ENCODE results near the gene ASGR1.
"Not testable (repeated sequence)": the region's sequence is repeated elsewhere in the genome, so short reads cannot be mapped to it uniquely, and the experiment has no call there.

ASGR1 gene

GRCh38 chr17:7167832-7168231, 11.3 kb downstream of the ASGR1 start:
- H3K4me3 ChIP-seq (ENCODE audit: low read length): no peak overlapping the region
- no peaks in the 10 kb centered on the region for H3K27me3 ChIP-seq (ENCODE audit: insufficient read depth, low read length, poor library complexity)
- H3K4me2 ChIP-seq (ENCODE audit: low read length): no peak overlapping the region
- H3K4ac ChIP-seq (ENCODE audit: low read depth, low read length): no peak overlapping the region
- H3K56ac ChIP-seq (ENCODE audit: low read length): no peak overlapping the region
- H4K8ac ChIP-seq (ENCODE audit: low read depth, low read length): no peak overlapping the region
- no peaks in the 10 kb centered on the region for H3K79me1 ChIP-seq (ENCODE audit: low read length)
- no CpG with 5 or more reads among the region's 4 CpGs for WGBS (ENCODE audit: extremely low coverage, insufficient coverage, low lambda C conversion rate)
- no peaks in the 10 kb centered on the region for H3K79me2 ChIP-seq (ENCODE audit: control insufficient read depth, insufficient read depth, low read length)
- H2BK15ac ChIP-seq (replicated peaks; ENCODE audit: low read depth): no peak overlapping the region
- DNase-seq: no peak
- no peaks in the 10 kb centered on the region for H3K36me3 ChIP-seq (ENCODE audit: control insufficient read depth, insufficient read depth, low read length)
- no peak overlapping the region for H3K27ac ChIP-seq (ENCODE audit: low read depth, low read length)
- no peak overlapping the region for H3K23ac ChIP-seq (ENCODE audit: low read length)
- H3K4me1 ChIP-seq (ENCODE audit: control insufficient read depth, low read depth, low read length): no peaks in the 10 kb centered on the region
- no peak overlapping the region for H3K9ac ChIP-seq (ENCODE audit: low read length)
- no peak overlapping the region for H3K18ac ChIP-seq (ENCODE audit: low read length)
- H2BK120ac ChIP-seq (ENCODE audit: low read depth, low read length): no peak overlapping the region
- no peak overlapping the region for H2BK5ac ChIP-seq (ENCODE audit: low read length)
- H4K5ac ChIP-seq (ENCODE audit: low read length): no peak overlapping the region
- no peak overlapping the region for H2AK5ac ChIP-seq (ENCODE audit: low read length)

DNA sequence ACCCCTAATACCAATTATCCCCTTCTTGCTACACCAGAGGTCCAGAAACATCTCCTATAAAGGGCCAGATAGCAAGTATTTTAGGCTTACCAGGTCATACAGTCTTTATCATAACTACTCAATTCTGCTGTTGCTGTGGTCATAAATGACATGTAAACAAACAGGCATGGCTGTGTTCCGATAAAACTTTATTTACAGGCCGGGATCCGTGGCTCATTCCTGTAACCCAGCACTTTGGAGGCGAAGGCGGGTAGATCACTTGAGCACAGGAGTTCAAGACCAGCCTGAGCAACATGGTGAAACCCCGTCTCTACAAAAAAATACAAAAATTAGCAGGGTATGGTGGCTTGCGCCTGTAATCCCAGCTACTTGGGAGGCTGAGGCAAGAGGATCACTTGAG, 12.3 kb downstream of the ASGR1 start:
- Histone ChIP-seq H3K79me2 (ENCODE audit: control insufficient read depth, insufficient read depth, low read length) (no peaks in the 10 kb centered on the region), H2BK120ac (ENCODE audit: low read depth, low read length) (no peak overlapping the region), H3K79me1 (ENCODE audit: low read length) (no peaks in the 10 kb centered on the region), H3K9ac (ENCODE audit: low read length) (no peak overlapping the region), H3K4me1 (ENCODE audit: control insufficient read depth, low read depth, low read length) (no peaks in the 10 kb centered on the region), H3K23ac (ENCODE audit: low read length) (no peak overlapping the region), H3K36me3 (ENCODE audit: control insufficient read depth, insufficient read depth, low read length) (no peaks in the 10 kb centered on the region), H3K27ac (ENCODE audit: low read depth, low read length) (no peak overlapping the region), H4K8ac (ENCODE audit: low read depth, low read length) (no peak overlapping the region), H3K4ac (ENCODE audit: low read depth, low read length) (no peak overlapping the region), H2BK15ac (replicated peaks; ENCODE audit: low read depth) (no peak overlapping the region), H3K4me3 (ENCODE audit: low read length) (no peak overlapping the region), H4K5ac (ENCODE audit: low read length) (no peak overlapping the region), H3K18ac (ENCODE audit: low read length) (no peak overlapping the region), H2AK5ac (ENCODE audit: low read length) (no peak overlapping the region), H2BK5ac (ENCODE audit: low read length) (no peak overlapping the region), H3K56ac (ENCODE audit: low read length) (no peak overlapping the region), H3K27me3 (ENCODE audit: insufficient read depth, low read length, poor library complexity) (no peaks in the 10 kb centered on the region), H3K4me2 (ENCODE audit: low read length) (no peak overlapping the region)
- WGBS (ENCODE audit: extremely low coverage, insufficient coverage, low lambda C conversion rate): no CpG with 5 or more reads among the region's 7 CpGs
- no peak for DNase-seq

DNA sequence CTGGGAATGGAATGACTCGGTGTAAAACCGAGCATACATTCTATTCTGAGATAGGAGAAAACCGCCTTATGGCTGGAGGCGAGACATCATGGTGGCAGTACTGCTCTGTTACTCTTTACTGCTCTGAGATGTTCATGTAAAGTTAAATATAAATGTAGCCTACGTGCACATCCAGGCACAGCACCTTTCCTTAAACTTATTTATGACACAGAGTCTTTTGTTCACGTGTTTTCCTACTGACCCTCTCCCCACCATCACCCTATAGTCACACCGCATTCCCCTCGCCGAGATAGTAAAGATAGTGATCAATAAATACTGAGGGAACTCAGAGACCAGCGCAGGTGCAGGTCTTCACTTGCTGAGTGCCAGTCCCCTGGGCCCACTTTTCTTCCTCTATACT, 19.6 kb downstream of the ASGR1 start:
- not testable (repeated sequence) for H2BK5ac ChIP-seq (ENCODE audit: low read length)

DNA sequence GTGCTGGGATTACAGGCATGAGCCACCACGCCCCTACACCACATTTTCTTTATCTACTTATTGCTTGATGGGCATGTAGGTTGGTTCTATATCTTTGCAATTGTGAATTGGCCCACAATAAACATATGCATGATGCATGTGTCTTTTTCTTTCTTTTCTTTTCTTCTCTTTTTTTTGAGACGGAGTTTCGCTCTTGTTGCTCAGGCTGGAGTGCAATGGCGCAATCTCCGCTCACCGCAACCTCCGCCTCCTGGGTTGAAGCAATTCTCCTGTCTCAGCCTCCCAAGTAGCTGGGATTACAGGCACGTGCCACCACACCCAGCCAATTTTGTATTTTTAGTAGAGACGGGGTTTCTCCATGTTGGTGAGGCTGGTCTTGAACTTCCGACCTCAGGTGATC, 20.7 kb downstream of the ASGR1 start:
- not testable (repeated sequence) for H3K27ac ChIP-seq (ENCODE audit: low read depth, low read length); H2BK15ac ChIP-seq (replicated peaks; ENCODE audit: low read depth); H3K4me1 ChIP-seq (ENCODE audit: control insufficient read depth, low read depth, low read length); H3K27me3 ChIP-seq (ENCODE audit: insufficient read depth, low read length, poor library complexity); H3K36me3 ChIP-seq (ENCODE audit: control insufficient read depth, insufficient read depth, low read length); H2BK5ac ChIP-seq (ENCODE audit: low read length); H3K79me2 ChIP-seq (ENCODE audit: control insufficient read depth, insufficient read depth, low read length); H3K9ac ChIP-seq (ENCODE audit: low read length); H2BK120ac ChIP-seq (ENCODE audit: low read depth, low read length); H4K5ac ChIP-seq (ENCODE audit: low read length); H3K4me3 ChIP-seq (ENCODE audit: low read length); H4K8ac ChIP-seq (ENCODE audit: low read depth, low read length); DNase-seq; H3K4ac ChIP-seq (ENCODE audit: low read depth, low read length); H3K18ac ChIP-seq (ENCODE audit: low read length); H2AK5ac ChIP-seq (ENCODE audit: low read length); H3K23ac ChIP-seq (ENCODE audit: low read length); H3K4me2 ChIP-seq (ENCODE audit: low read length); H3K79me1 ChIP-seq (ENCODE audit: low read length); H3K56ac ChIP-seq (ENCODE audit: low read length)
- no CpG with 5 or more reads among the region's 10 CpGs for WGBS (ENCODE audit: extremely low coverage, insufficient coverage, low lambda C conversion rate)

More for the DNA sequence above, 19.6 kb downstream of the ASGR1 start:
- DNase-seq; H3K79me2 ChIP-seq (ENCODE audit: control insufficient read depth, insufficient read depth, low read length); H3K23ac ChIP-seq (ENCODE audit: low read length); H4K5ac ChIP-seq (ENCODE audit: low read length); H3K36me3 ChIP-seq (ENCODE audit: control insufficient read depth, insufficient read depth, low read length); H3K27ac ChIP-seq (ENCODE audit: low read depth, low read length); H3K79me1 ChIP-seq (ENCODE audit: low read length); H3K18ac ChIP-seq (ENCODE audit: low read length); H4K8ac ChIP-seq (ENCODE audit: low read depth, low read length); H3K4ac ChIP-seq (ENCODE audit: low read depth, low read length); H3K4me1 ChIP-seq (ENCODE audit: control insufficient read depth, low read depth, low read length); H2BK15ac ChIP-seq (replicated peaks; ENCODE audit: low read depth); H3K9ac ChIP-seq (ENCODE audit: low read length); H3K56ac ChIP-seq (ENCODE audit: low read length); H2BK120ac ChIP-seq (ENCODE audit: low read depth, low read length); H3K27me3 ChIP-seq (ENCODE audit: insufficient read depth, low read length, poor library complexity); H3K4me3 ChIP-seq (ENCODE audit: low read length); H3K4me2 ChIP-seq (ENCODE audit: low read length); H2AK5ac ChIP-seq (ENCODE audit: low read length): not testable (repeated sequence)
- WGBS (ENCODE audit: extremely low coverage, insufficient coverage, low lambda C conversion rate): no CpG with 5 or more reads among the region's 10 CpGs

DNA sequence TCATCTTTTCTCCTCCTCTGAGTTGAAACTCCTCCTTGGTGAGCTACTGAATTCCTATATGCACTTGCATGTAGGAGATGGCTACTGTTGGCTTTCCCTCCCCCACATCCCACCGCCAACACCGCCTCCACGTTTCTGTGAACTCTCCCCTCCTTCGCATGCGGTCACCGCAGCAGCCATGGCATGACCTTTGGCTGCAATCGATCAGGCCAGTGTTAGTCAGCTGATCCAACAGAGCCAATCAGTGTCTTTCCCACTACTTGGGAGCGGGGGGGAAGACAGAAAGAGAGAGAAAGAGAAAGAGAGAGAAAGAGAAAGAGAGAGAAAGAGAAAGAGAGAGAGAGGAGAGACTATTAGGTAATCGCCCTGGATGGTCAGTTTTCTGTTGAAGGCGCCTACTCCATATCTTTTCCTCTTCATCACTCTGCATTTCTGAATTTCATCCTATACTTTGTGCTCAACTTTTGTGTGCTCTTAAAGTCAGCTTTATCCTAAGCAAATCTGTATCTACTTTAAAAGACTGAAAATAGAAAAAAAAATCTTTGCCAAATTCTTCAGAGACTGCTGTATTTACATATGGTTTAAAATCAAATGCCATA, 22.7 kb downstream of the ASGR1 start:
- H3K18ac ChIP-seq (ENCODE audit: low read length): no peak overlapping the region
- H4K5ac ChIP-seq (ENCODE audit: low read length): no peak overlapping the region
- H3K79me1 ChIP-seq (ENCODE audit: low read length): no peaks in the 10 kb centered on the region
- no peak overlapping the region for H4K8ac ChIP-seq (ENCODE audit: low read depth, low read length)
- no peaks in the 10 kb centered on the region for H3K36me3 ChIP-seq (ENCODE audit: control insufficient read depth, insufficient read depth, low read length)
- H2BK120ac ChIP-seq (ENCODE audit: low read depth, low read length): no peak overlapping the region
- no peak overlapping the region for H3K4ac ChIP-seq (ENCODE audit: low read depth, low read length)
- H3K27me3 ChIP-seq (ENCODE audit: insufficient read depth, low read length, poor library complexity): no peaks in the 10 kb centered on the region
- no peak for DNase-seq
- H3K23ac ChIP-seq (ENCODE audit: low read length): no peak overlapping the region
- no peak overlapping the region for H3K4me3 ChIP-seq (ENCODE audit: low read length)
- H3K4me1 ChIP-seq (ENCODE audit: control insufficient read depth, low read depth, low read length): no peaks in the 10 kb centered on the region
- WGBS (ENCODE audit: extremely low coverage, insufficient coverage, low lambda C conversion rate): no CpG with 5 or more reads among the region's 10 CpGs
- H3K9ac ChIP-seq (ENCODE audit: low read length): no peak overlapping the region
- no peak overlapping the region for H3K56ac ChIP-seq (ENCODE audit: low read length)
- no peak overlapping the region for H2AK5ac ChIP-seq (ENCODE audit: low read length)
- no peak overlapping the region for H2BK5ac ChIP-seq (ENCODE audit: low read length)
- H2BK15ac ChIP-seq (replicated peaks; ENCODE audit: low read depth): no peak overlapping the region
- H3K4me2 ChIP-seq (ENCODE audit: low read length): no peak overlapping the region
- no peak overlapping the region for H3K27ac ChIP-seq (ENCODE audit: low read depth, low read length)
- H3K79me2 ChIP-seq (ENCODE audit: control insufficient read depth, insufficient read depth, low read length): no peaks in the 10 kb centered on the region

- Histone ChIP-seq H3K23ac (ENCODE audit: low read length) (no peak overlapping the region), H4K5ac (ENCODE audit: low read length) (no peak overlapping the region), H2AK5ac (ENCODE audit: low read length) (no peak overlapping the region), H2BK120ac (ENCODE audit: low read depth, low read length) (no peak overlapping the region), H3K4me2 (ENCODE audit: low read length) (no peak overlapping the region), H3K27ac (ENCODE audit: low read depth, low read length) (no peak overlapping the region), H4K8ac (ENCODE audit: low read depth, low read length) (no peak overlapping the region), H3K79me2 (ENCODE audit: control insufficient read depth, insufficient read depth, low read length) (no peaks in the 10 kb centered on the region), H3K9ac (ENCODE audit: low read length) (no peak overlapping the region), H2BK15ac (replicated peaks; ENCODE audit: low read depth) (no peak overlapping the region), H3K56ac (ENCODE audit: low read length) (no peak overlapping the region), H3K27me3 (ENCODE audit: insufficient read depth, low read length, poor library complexity) (no peaks in the 10 kb centered on the region), H3K4ac (ENCODE audit: low read depth, low read length) (no peak overlapping the region), H3K4me3 (ENCODE audit: low read length) (no peak overlapping the region), H2BK5ac (ENCODE audit: low read length) (no peak overlapping the region), H3K79me1 (ENCODE audit: low read length) (no peaks in the 10 kb centered on the region), H3K4me1 (ENCODE audit: control insufficient read depth, low read depth, low read length) (no peaks in the 10 kb centered on the region), H3K18ac (ENCODE audit: low read length) (no peak overlapping the region), H3K36me3 (ENCODE audit: control insufficient read depth, insufficient read depth, low read length) (no peaks in the 10 kb centered on the region)
- DNase-seq: no peak
- WGBS (ENCODE audit: extremely low coverage, insufficient coverage, low lambda C conversion rate): no CpG with 5 or more reads among the region's 3 CpGs
Measured at GRCh38 chr17:7147772-7148171, 31.4 kb downstream of the ASGR1 start.
